Psoas muscle (tissue), 8 donors: ENCODE measurements around the gene UBE2QL1. TPM values are rescaled to one million over a fixed set of nuclear protein-coding genes. Genes with fewer than 3 reads are reported as not detected.

Experiments
- ATAC-seq, 4 donors: fragments of 200-7000 bp; cut with Tn5 transposase; one replicate each; pipeline ENCODE4 v1.9.1; 2020; ENCODE audit warnings: moderate library complexity in 3 of 4, mild to moderate bottlenecking in 2 of 4
- DNase-seq, 2 donors: peaks; one replicate each; pipeline ENCODE4 v3.0.0-alpha.2; 2020
- H3K27ac ChIP-seq: fragments of 200-600 bp; one replicate; pipeline ENCODE4 v1.8.0; 2022
- H3K27me3 ChIP-seq, 3 donors: fragments of 200-600 bp in 1 of 3; one replicate each; pipeline versions ENCODE4 v1.6.1 to v1.8.0; 2013 to 2022; ENCODE audit warnings: low read length in 2 of 3, mild to moderate bottlenecking in 2 of 3, moderate library complexity in 1 of 3; ENCODE audit not compliant: insufficient read depth in 3 of 3
- H3K36me3 ChIP-seq, 2 donors: fragments of 200-600 bp in 1 of 2; one replicate each; pipeline versions ENCODE4 v1.6.1 to v1.8.0; 2013 to 2022; ENCODE audit warnings: low read depth in 1 of 2, mild to moderate bottlenecking in 1 of 2, moderate library complexity in 1 of 2; ENCODE audit not compliant: insufficient read depth in 1 of 2
- H3K4me1 ChIP-seq: fragments of 200-600 bp; one replicate; pipeline ENCODE4 v1.8.0; 2022
- H3K4me3 ChIP-seq: fragments of 200-600 bp; one replicate; pipeline ENCODE4 v1.8.0; 2022; ENCODE audit warnings: mild to moderate bottlenecking
- H3K9me3 ChIP-seq: fragments of 200-600 bp; one replicate; pipeline ENCODE4 v1.8.0; 2022
- WGBS, 3 donors: extraction: QIAGEN DNeasy Blood & Tissue Kit; methylation state at CpG; one replicate each; pipeline versions ENCODE4 v1.1.6 to v1.1.7; 2013; 5-methylcytosine and 5-hydroxymethylcytosine counted together
- intact Hi-C, 2 donors: fragments of 100-400 bp; cut with DNase I; formaldehyde crosslinking; loops; one replicate each; pipeline versions ENCODE4 v1.11.0 to v1.14.2; 2022
- polyA plus RNA-seq, 3 donors: library from polyadenylated mRNA; stranded (reverse); fragments of 200-250 nt; gene quantifications; one replicate each; pipeline ENCODE4 v1.2.3, GENCODE V29; 2013
- total RNA-seq, 4 donors: library from RNA; stranded (reverse); fragmentation: NEBNext Ultra II Directional in 2 of 4; extraction: Animal tissue kit (Norgen Biotek cat#: 25700) in 2 of 4; gene quantifications; one replicate each; pipeline versions ENCODE4 v1.2.1 to v1.2.4, GENCODE V29; 2021 to 2023
- TF ChIP-seq, protein P1 (sequence below): fragments of 200-600 bp; IDR thresholded peaks from one replicate; pipeline ENCODE4 v1.8.0; 2022; ENCODE audit warnings: antibody characterized with exemption
- donor health status: healthy with polysubstance abuse.
- donor health status: DM: no; HTN: no; CAD: no; lungs with moderate emphysema.
- donor health status: Bipolar disorder and iron deficiency.
- donor health status: healthy.
- donor health status: DM: yes; HTN: yes; CAD: no.
- donor health status: DM: no; HTN: no; CAD: no.
- donor health status: DM: no; HTN: no; CAD: no.
- donor health status: DM: yes; HTN: yes; CAD: no.

Gene UBE2QL1
- total and polyA plus RNA-seq, 7 donors: 3.2 to 96.2 (median 20.9) TPM

DNA sequence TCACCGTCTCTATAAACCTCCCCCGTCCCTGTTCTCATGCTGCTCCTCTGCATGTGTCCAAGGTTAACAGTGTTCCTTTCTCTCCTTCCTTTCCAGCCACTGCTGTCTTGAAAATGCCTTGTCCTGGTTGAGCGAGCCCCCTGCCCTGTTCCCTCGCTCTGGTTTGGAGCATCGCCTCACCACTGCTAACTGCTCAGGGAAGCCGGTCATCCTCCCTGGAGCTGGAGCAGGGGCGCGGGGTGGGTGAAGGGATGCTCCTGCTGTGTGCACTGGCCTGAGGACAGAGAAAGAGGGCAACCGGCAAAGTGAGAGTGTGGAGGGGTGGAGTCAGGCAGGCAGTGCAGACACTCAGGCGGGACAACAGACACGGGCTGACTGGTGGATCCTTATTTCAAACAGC, 19.4 kb downstream of the UBE2QL1 start:
- Histone ChIP-seq H3K27ac (no peak overlapping the region), H3K4me1 (peaks cover 27% of the 10 kb centered on the region), H3K27me3 (no peaks in the 10 kb centered on the region), H3K4me3 (no peak overlapping the region), H3K9me3 (peaks cover 4% of the 10 kb centered on the region), H3K36me3 (peaks cover 0 to 13% of the 10 kb centered on the region in 2 donors)
- intact Hi-C loops: no loop called here
- 52 to 55% (median 54%) methylated on average over 11 of the region's 11 CpGs for WGBS, 3 donors
- ATAC-seq (peak in 1 of 4 donors; percentile 22), DNase-seq (no peak)
- TF ChIP-seq, protein P1, sequence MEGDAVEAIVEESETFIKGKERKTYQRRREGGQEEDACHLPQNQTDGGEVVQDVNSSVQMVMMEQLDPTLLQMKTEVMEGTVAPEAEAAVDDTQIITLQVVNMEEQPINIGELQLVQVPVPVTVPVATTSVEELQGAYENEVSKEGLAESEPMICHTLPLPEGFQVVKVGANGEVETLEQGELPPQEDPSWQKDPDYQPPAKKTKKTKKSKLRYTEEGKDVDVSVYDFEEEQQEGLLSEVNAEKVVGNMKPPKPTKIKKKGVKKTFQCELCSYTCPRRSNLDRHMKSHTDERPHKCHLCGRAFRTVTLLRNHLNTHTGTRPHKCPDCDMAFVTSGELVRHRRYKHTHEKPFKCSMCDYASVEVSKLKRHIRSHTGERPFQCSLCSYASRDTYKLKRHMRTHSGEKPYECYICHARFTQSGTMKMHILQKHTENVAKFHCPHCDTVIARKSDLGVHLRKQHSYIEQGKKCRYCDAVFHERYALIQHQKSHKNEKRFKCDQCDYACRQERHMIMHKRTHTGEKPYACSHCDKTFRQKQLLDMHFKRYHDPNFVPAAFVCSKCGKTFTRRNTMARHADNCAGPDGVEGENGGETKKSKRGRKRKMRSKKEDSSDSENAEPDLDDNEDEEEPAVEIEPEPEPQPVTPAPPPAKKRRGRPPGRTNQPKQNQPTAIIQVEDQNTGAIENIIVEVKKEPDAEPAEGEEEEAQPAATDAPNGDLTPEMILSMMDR: no peak

DNA sequence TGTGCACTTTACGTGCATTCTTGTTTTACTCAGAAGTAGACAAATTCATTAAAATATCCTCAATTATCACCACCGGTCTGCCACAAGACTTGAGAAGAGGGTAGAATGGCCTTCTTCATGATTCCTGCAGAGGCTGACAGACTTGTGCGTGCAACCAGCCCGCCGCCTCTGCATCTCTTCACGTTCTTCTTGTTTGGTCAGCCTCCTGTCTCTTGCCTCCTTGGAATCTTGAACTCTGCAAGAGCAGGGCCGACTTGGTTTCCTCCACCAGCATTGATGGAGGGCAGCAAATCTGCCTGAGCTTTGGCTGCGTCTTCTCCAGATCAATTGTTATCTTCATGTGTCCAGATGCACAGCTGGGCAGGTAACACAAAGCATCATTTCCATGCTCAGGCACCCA, 20.2 kb downstream of the UBE2QL1 start:
- ATAC-seq (no peak), DNase-seq (no peak)
- H3K36me3 ChIP-seq: peaks cover 0 to 13% of the 10 kb centered on the region in 2 donors
- H3K4me1 ChIP-seq: peaks cover 30% of the 10 kb centered on the region
- WGBS, 3 donors: 94 to 98% (median 96%) methylated on average over 8 of the region's 8 CpGs
- no peak overlapping the region for H3K4me3 ChIP-seq
- TF ChIP-seq, protein P1: no peak
- H3K27me3 ChIP-seq: no peaks in the 10 kb centered on the region
- H3K9me3 ChIP-seq: peaks cover 4% of the 10 kb centered on the region
- intact Hi-C loops: no loop called here
- no peak overlapping the region for H3K27ac ChIP-seq

DNA sequence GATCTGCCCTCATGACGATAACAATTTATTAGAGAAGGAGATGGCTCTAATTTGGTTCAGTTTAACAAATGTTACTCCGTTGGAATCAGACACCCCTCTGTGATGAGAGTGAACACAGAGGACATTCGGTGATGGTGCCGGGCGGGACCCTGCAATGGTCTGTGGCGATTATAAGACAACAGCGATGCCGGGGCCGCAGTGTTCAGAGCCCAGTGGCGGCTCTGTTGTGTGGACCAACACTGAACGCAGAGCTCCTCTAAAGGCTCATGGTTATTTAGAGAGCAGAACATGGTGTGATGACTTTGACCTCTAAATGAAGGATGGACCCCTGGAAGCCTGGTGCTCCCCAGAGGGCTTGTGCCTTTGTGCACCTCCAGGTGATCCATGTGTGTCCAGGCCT, 21.2 kb downstream of the UBE2QL1 start:
- 91 to 96% (median 94%) methylated on average over 11 of the region's 11 CpGs for WGBS, 3 donors

DNA sequence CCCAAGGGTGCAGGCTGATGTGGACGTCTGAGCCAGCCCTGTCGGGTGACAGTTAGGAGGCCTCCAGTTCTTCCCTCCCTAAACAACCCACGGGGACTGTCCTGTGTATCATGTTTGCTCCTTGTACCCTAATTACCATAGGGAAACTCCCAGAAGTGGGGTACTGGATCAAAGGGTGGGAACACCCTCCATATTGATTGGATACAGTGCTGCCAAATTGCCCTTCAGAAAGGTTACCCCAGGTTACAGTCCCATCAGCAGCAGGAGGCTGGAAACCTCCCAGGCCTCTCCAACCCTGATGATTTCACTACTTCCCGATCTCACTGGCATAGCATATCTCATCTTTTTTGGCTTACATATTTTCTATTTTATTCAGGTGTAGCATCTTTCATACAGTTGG, 22.0 kb downstream of the UBE2QL1 start:
- peaks cover 30% of the 10 kb centered on the region for H3K4me1 ChIP-seq
- 84 to 89% (median 86%) methylated on average over 4 of the region's 4 CpGs for WGBS, 3 donors
- DNase-seq (no peak), ATAC-seq (no peak)
- H3K27me3 ChIP-seq: no peaks in the 10 kb centered on the region
- H3K4me3 ChIP-seq: no peak overlapping the region
- peaks cover 0 to 13% of the 10 kb centered on the region in 2 donors for H3K36me3 ChIP-seq
- H3K27ac ChIP-seq: no peak overlapping the region
- intact Hi-C loops: no loop called here
- H3K9me3 ChIP-seq: peaks cover 4% of the 10 kb centered on the region
- TF ChIP-seq, protein P1: no peak

More for the DNA sequence above, 21.2 kb downstream of the UBE2QL1 start:
- no peak overlapping the region for H3K27ac ChIP-seq
- TF ChIP-seq, protein P1: no peak
- H3K4me3 ChIP-seq: no peak overlapping the region
- ATAC-seq (no peak), DNase-seq (no peak)
- H3K27me3 ChIP-seq: no peaks in the 10 kb centered on the region
- peaks cover 30% of the 10 kb centered on the region for H3K4me1 ChIP-seq
- intact Hi-C loops: no loop called here
- H3K36me3 ChIP-seq: peaks cover 0 to 13% of the 10 kb centered on the region in 2 donors
- peaks cover 4% of the 10 kb centered on the region for H3K9me3 ChIP-seq

DNA sequence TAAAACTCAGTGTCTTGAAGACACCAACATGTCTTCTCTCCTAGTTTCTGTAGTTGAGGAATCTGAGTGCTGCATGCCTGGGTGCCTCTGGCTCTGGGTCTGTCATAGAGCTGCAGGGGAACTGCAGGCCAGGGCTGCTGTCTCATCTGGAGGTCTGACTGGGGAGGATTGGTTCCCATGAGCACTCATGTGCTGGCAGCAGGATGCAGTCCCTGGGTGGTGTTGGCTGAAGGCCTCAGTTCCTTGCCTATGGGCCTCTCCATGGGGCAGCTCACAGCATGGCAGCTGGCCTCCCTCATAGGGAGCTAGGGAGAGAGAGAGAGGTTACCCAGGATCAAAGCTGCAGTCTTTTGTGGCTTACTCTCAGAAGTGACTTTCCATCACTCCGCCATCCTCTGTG, 22.6 kb downstream of the UBE2QL1 start:
- Histone ChIP-seq H3K36me3 (peaks cover 0 to 13% of the 10 kb centered on the region in 2 donors), H3K4me1 (peaks cover 36% of the 10 kb centered on the region), H3K27me3 (no peaks in the 10 kb centered on the region), H3K9me3 (peaks cover 4% of the 10 kb centered on the region), H3K27ac (no peak overlapping the region), H3K4me3 (no peak overlapping the region)
- no peak for ATAC-seq
- no peak for DNase-seq
- 95 to 100% (median 97%) methylated on average over 1 of the region's 1 CpG for WGBS, 3 donors
- intact Hi-C loops: no loop called here
- TF ChIP-seq, protein P1: no peak
